Endothelial cell of umbilical vein (primary cell): ENCODE results near the gene IFT57. TPM values are rescaled to one million over a fixed set of nuclear protein-coding genes. Genes with fewer than 3 reads are reported as not detected.
A peak's percentile ranks its signal among the peaks of the same experiment; 100 is the strongest.

Experiments
- BruUV-seq: library from RNA; stranded (reverse); fragments of 400-500 nt; replicated peaks from 2 replicates; lab custom pipeline; 2021; lab: Mats Ljungman, UMichigan
- CTCF ChIA-PET: fragments of 300-600, 350-600 bp; sonication (Branson Sonifier 250); formaldehyde crosslinking; loops from one replicate; lab custom pipeline; 2021; ENCODE audit warnings: antibody characterized with exemption, inconsistent platforms; lab: Charles Lee
- POLR2A ChIA-PET: fragments of 300-600, 350-600 bp; sonication (Branson Sonifier 250); formaldehyde crosslinking; loops from one replicate; lab custom pipeline; 2021; ENCODE audit warnings: antibody characterized with exemption, inconsistent platforms; lab: Charles Lee
- DNase-seq: peaks from one replicate; pipeline ENCODE4 v3.0.0-alpha.2; 2011; ENCODE audit warnings: low read depth, low spot score
- FAIRE-seq: peaks from 2 replicates; lab custom pipeline; 2011; peaks lifted over from hg19 to GRCh38; lab: Jason Lieb, UNC
- H2AFZ ChIP-seq: 2 replicates; pipeline ENCODE4 v1.6.0; 2012; ENCODE audit warnings: low read depth, low read length, control low read depth, inconsistent platforms
- H3K27ac ChIP-seq: 2 replicates; pipeline ENCODE4 v1.5.1; 2011; ENCODE audit warnings: low read depth, mild to moderate bottlenecking, control low read depth, low read length, moderate library complexity; ENCODE audit not compliant: insufficient read depth
- H3K27me3 ChIP-seq, 2 experiments: 2 replicates each; pipeline versions ENCODE4 v1.6.0 to v1.6.1; 2011; ENCODE audit warnings: low read length in 2 of 2, mixed read lengths in 1 of 2; ENCODE audit not compliant: control insufficient read depth in 2 of 2, insufficient read depth in 2 of 2
- H3K36me3 ChIP-seq, 2 experiments: 2 replicates in 1 of 2; 3 replicates in 1 of 2; pipeline ENCODE4 v1.5.1; 2011; ENCODE audit warnings: low read length in 2 of 2, mild to moderate bottlenecking in 1 of 2, moderate library complexity in 1 of 2; ENCODE audit not compliant: control insufficient read depth in 2 of 2, insufficient read depth in 2 of 2; ENCODE audit errors: extremely low read depth in 1 of 2
- H3K4me1 ChIP-seq: 3 replicates; pipeline ENCODE4 v1.5.1; 2011; ENCODE audit warnings: mild to moderate bottlenecking, low read length; ENCODE audit not compliant: control insufficient read depth, insufficient read depth; ENCODE audit errors: extremely low read depth
- H3K4me2 ChIP-seq: 2 replicates; pipeline ENCODE4 v1.6.1; 2011; ENCODE audit warnings: low read length, control low read depth, mixed read lengths; ENCODE audit not compliant: insufficient read depth
- H3K4me3 ChIP-seq, 3 experiments: fragments of 200-600 bp in 1 of 3; sonication (generic), shearing (Covaris generic) in 1 of 3; replicated peaks in 1 of 3; 2 replicates each; pipeline ENCODE4 v1.5.1; 2011 to 2016; ENCODE audit warnings: control low read depth in 3 of 3, low read length in 3 of 3, mild to moderate bottlenecking in 2 of 3, inconsistent platforms in 1 of 3, low read depth in 1 of 3, moderate library complexity in 1 of 3; ENCODE audit not compliant: insufficient read depth in 1 of 3
- H3K79me2 ChIP-seq: 2 replicates; pipeline ENCODE4 v1.6.0; 2012; ENCODE audit warnings: low read length, inconsistent platforms; ENCODE audit not compliant: control insufficient read depth, insufficient read depth
- H3K9ac ChIP-seq: replicated peaks from 2 replicates; pipeline ENCODE3; 2011; ENCODE audit warnings: low read length, control low read depth; ENCODE audit not compliant: insufficient read depth; ENCODE audit errors: extremely low read depth
- H3K9me1 ChIP-seq: replicated peaks from 3 replicates; pipeline ENCODE4 v1.6.0; 2011; ENCODE audit warnings: mild to moderate bottlenecking, low read length; ENCODE audit not compliant: control insufficient read depth, insufficient read depth; ENCODE audit errors: extremely low read depth
- H3K9me3 ChIP-seq: replicated peaks from 2 replicates; pipeline ENCODE4 v1.5.1; 2012; ENCODE audit warnings: low read length, inconsistent platforms; ENCODE audit not compliant: control insufficient read depth, insufficient read depth
- H4K20me1 ChIP-seq: replicated peaks from 2 replicates; pipeline ENCODE3; 2011; ENCODE audit warnings: mild to moderate bottlenecking, low read length; ENCODE audit not compliant: control insufficient read depth, insufficient read depth; ENCODE audit errors: extremely low read depth
- CTCF ChIP-seq, 2 donors: IDR thresholded peaks; 1 replicate in 1 of 2; 2 replicates in 1 of 2; pipeline ENCODE4 v1.5.1; 2011; ENCODE audit warnings: low read length in 2 of 2, mild to moderate bottlenecking in 2 of 2, moderate library complexity in 2 of 2, control low read depth in 1 of 2, inconsistent platforms in 1 of 2, low read depth in 1 of 2; ENCODE audit not compliant: insufficient read depth in 1 of 2; ENCODE audit errors: extremely low read depth in 1 of 2
- EZH2 ChIP-seq: IDR thresholded peaks from 2 replicates; pipeline ENCODE4 v1.6.1; 2012; ENCODE audit warnings: borderline replicate concordance, low read depth, mild to moderate bottlenecking, moderate library complexity, low read length, inconsistent platforms; ENCODE audit not compliant: severe bottlenecking
- FOS ChIP-seq: IDR thresholded peaks from 2 replicates; pipeline ENCODE4 v1.6.1; 2011; ENCODE audit warnings: mild to moderate bottlenecking, low read length, moderate library complexity, borderline replicate concordance; ENCODE audit not compliant: insufficient read depth
- GATA2 ChIP-seq: IDR thresholded peaks from 2 replicates; pipeline ENCODE4 v1.7.0; 2011; ENCODE audit warnings: low read depth, mild to moderate bottlenecking, moderate library complexity, mixed read lengths, low read length; ENCODE audit not compliant: insufficient read length, insufficient read depth
- JUN ChIP-seq: IDR thresholded peaks from 2 replicates; pipeline ENCODE4 v1.6.1; 2011; ENCODE audit warnings: borderline replicate concordance, low read depth; ENCODE audit not compliant: insufficient read length, insufficient read depth
- MAX ChIP-seq: IDR thresholded peaks from 2 replicates; pipeline ENCODE4 v1.6.1; 2011; ENCODE audit not compliant: insufficient read depth, insufficient read length
- MYC ChIP-seq: IDR thresholded peaks from one replicate; pipeline ENCODE4 v1.6.1; 2011; ENCODE audit warnings: mild to moderate bottlenecking, low read depth, low read length
- POLR2A ChIP-seq: IDR thresholded peaks from 2 replicates; pipeline ENCODE4 v1.6.1; 2012; ENCODE audit warnings: low read depth, mild to moderate bottlenecking, control low read depth, low read length
- POLR2AphosphoS5 ChIP-seq: IDR thresholded peaks from 2 replicates; pipeline ENCODE4 v1.6.1; 2012; ENCODE audit warnings: low read depth, mild to moderate bottlenecking, control low read depth, low read length, moderate library complexity; ENCODE audit not compliant: insufficient read depth
- dilution Hi-C: fragments of 300-500 bp; cut with MboI; formaldehyde crosslinking; loops from one replicate; pipeline ENCODE4 v1.15.0; 2019; ENCODE audit warnings: low sequenced_read_pairs; ENCODE audit not compliant: extremely low pct_ligation_motif_present
- intact Hi-C: fragments of 100-400 bp; cut with micrococcal nuclease; formaldehyde crosslinking; loops from one replicate; pipeline ENCODE4 v1.10.0; 2022
- polyA plus RNA-seq, 4 experiments: library from polyadenylated mRNA; depleted of rRNA in 3 of 4; stranded (reverse) in 3 of 4; unstranded in 1 of 4; fragments of >200 nt; gene quantifications; 2 replicates each; pipeline versions ENCODE4 v1.2.1 to v1.2.3, GENCODE V29; 2011 to 2012; ENCODE audit warnings: missing spikeins in 1 of 4
- total RNA-seq: library from RNA; stranded (reverse); gene quantifications from 2 replicates; pipeline ENCODE4 v1.2.3, GENCODE V29; 2021

Gene IFT57
- total and polyA plus RNA-seq, 2 donors (not counting 3 experiments of a cell fraction or from before 2014, with no cell fraction given), result 15.2 to 25.1 TPM

GRCh38 chr3:108223928-108224327 is 1.7 kb upstream of the IFT57 start:
- BruUV-seq, result no TSS peak
- no peaks in the 10 kb centered on the region for H3K36me3 ChIP-seq
- intact Hi-C loops, result loop anchor here (2.0 to 10.0 kb wide), 3 partner anchors 187 to 989 kb away; no protein-coding TSS in a partner anchor
- dilution Hi-C loops, result no loop called here
- peaks cover 3% of the 10 kb centered on the region for H3K79me2 ChIP-seq
- H3K4me1 ChIP-seq, result peaks cover 21% of the 10 kb centered on the region
- H3K27me3 ChIP-seq, result no peaks in the 10 kb centered on the region
- TF ChIP-seq EZH2, result no peak
- no peak for TF ChIP-seq JUN
- no peak for TF ChIP-seq FOS
- TF ChIP-seq MAX, result no peak
- no peak for TF ChIP-seq MYC
- TF ChIP-seq GATA2, result no peak
- TF ChIP-seq POLR2AphosphoS5, result no peak
- TF ChIP-seq POLR2A, result no peak
- no peak for TF ChIP-seq CTCF (IDR thresholded peaks at IDR 0.05; ENCODE audit: extremely low read depth in 1 of 2, insufficient read depth in 1 of 2, low read depth in 1 of 2, low read length in 2 of 2)
- no peak overlapping the region for H3K27ac ChIP-seq
- no peaks in the 10 kb centered on the region for H3K9me3 ChIP-seq
- peak; percentile 6 for DNase-seq
- no peak overlapping the region for H3K4me2 ChIP-seq
- no peaks in the 10 kb centered on the region for H3K9me1 ChIP-seq
- POLR2A ChIA-PET, result no interaction called here
- H3K4me3 ChIP-seq, result no peak overlapping the region
- FAIRE-seq, result no peak
- CTCF ChIA-PET, result interaction anchor here (0.6 to 2.5 kb wide), 6 partner anchors 8 to 297 kb away, joined by 3 to 16 read pairs (median 3); no protein-coding TSS in a partner anchor
- H4K20me1 ChIP-seq, result no peaks in the 10 kb centered on the region
- H2AFZ ChIP-seq, result peak overlapping the region; percentile 90
- no peak overlapping the region for H3K9ac ChIP-seq
